GM13976 (cell line): Measurements from ENCODE around the gene C4orf36.

Source experiments
- DNase-seq: peaks from one replicate; pipeline ENCODE4 v3.0.0; 2012; ENCODE audit warnings: low spot score
- in situ Hi-C: fragments of 300-500 bp; cut with MboI; formaldehyde crosslinking; loops from one replicate; pipeline ENCODE4 v1.12.0; 2022; ENCODE audit warnings: low sequenced_read_pairs, mixed read lengths, inconsistent platforms; ENCODE audit not compliant: unreplicated experiment
- TF ChIP-seq, protein P1 (sequence below): IDR thresholded peaks from 2 replicates; pipeline ENCODE4 v1.5.1; 2012; ENCODE audit warnings: borderline replicate concordance, mild to moderate bottlenecking; ENCODE audit not compliant: insufficient read depth; ENCODE audit errors: extremely low read depth, missing control alignments, control extremely low read depth

C4orf36 gene

DNA sequence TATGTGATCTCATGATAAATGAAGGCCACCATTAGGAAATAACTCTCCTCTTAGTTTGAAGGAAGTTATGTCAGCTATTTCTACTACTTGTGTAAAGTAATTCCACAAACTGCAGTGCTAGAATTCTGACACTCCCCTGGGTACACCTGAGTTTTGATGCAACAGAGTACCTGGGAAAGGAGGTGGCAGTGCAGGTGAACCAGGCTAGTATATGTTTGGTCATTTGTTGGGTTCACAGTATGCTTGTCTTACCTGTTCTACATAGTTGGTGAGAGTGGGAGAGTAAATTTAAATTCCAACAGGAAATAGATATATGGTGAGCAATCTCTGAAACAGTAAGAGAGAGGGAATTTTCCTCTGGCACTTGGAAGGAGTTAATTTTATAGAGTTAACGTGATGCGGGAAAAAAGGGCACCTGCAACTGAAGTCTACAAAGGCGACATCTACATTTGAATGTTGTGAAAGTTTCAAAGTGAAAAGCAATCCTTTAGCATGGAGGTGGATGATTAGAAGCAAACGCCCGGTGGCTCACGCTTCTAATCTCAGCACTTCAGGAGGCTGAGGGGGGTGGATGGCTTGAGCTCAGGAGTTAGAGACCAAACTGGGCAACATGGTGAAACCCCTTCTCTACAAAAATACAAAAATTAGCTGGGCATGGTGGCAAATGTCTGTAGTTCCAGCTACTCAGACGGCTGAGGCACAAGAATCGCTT is 34.7 kb downstream of the C4orf36 start:
- in situ Hi-C loops, result no loop called here
- DNase-seq, result no peak
- TF ChIP-seq, protein P1, sequence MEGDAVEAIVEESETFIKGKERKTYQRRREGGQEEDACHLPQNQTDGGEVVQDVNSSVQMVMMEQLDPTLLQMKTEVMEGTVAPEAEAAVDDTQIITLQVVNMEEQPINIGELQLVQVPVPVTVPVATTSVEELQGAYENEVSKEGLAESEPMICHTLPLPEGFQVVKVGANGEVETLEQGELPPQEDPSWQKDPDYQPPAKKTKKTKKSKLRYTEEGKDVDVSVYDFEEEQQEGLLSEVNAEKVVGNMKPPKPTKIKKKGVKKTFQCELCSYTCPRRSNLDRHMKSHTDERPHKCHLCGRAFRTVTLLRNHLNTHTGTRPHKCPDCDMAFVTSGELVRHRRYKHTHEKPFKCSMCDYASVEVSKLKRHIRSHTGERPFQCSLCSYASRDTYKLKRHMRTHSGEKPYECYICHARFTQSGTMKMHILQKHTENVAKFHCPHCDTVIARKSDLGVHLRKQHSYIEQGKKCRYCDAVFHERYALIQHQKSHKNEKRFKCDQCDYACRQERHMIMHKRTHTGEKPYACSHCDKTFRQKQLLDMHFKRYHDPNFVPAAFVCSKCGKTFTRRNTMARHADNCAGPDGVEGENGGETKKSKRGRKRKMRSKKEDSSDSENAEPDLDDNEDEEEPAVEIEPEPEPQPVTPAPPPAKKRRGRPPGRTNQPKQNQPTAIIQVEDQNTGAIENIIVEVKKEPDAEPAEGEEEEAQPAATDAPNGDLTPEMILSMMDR, result no peak

GRCh38 chr4:86856896-86857295 is 35.3 kb downstream of the C4orf36 start:
- TF ChIP-seq, protein P1, result no peak
- in situ Hi-C loops, result no loop called here
- DNase-seq, result no peak

GRCh38 chr4:86855572-86855971 is 36.6 kb downstream of the C4orf36 start:
- DNase-seq, result no peak
- TF ChIP-seq, protein P1, result no peak
- in situ Hi-C loops, result no loop called here

DNA sequence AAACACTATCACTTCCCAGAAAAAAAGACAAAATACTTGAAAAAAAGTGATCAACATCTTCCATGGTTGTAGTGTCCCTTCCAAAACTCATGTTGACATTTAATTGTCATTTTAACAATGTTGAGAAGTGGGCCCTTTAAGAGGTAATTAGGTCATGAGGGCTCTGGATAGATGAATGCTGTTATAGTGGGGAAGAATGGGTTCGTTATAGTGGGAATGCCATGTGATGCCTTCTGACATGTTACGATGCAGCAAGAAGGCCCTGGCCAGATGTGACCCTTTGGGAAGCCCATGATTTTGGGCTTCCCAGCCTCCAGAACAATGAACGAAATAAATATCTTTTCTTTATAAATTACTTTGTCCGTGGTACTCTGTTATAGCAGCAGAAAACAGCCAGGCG is 39.0 kb downstream of the C4orf36 start:
- TF ChIP-seq, protein P1, result no peak
- in situ Hi-C loops, result no loop called here
- no peak for DNase-seq

DNA sequence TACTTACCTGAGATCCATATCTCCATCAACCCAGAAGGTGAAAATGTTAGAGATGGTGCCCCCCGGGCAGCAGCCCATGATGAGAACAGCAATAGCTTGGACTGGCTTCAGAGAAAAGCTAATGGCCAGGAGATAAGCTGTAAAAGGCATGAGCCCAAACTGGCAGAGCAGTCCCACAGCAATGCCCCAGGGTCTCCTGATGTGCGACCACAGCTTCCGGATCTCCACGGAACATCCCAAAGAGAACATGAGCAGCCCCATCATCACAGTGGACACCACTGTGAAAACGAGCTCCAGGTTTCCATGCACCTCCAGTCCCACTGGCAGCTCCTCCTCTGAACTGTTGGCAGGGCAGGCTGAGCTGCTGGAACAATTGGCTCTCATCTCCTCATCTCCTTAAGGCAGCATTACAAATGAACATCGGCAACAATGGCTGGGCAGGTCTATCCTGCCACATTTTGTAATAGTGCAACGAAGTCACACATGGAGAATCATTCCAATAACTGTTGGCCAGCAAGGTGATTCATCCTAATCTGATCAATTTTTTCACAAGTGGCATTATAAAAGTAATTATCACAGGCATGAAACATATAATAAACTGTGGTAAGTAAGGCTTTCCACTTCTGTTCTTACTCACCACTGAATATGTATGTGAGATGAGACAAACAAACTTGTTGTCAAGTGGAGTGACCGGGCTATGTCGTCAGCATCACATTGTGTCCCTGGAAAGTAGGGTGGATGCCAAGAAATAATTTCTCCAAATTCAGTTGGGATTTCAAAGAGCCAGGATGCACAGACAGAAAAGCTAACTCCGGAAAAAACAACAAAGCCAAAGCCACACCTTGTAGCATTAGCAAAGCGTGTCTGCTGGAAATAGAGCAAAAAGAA is 43.2 kb downstream of the C4orf36 start, which contains the start of gene SLC10A6:
SLC10A6 (minus strand) TSS at position 653 of the 888 bp plus-strand sequence; CDS start at position 384, 269 bp downstream.
- no peak for DNase-seq
- TF ChIP-seq, protein P1, result no peak
- in situ Hi-C loops, result no loop called here

- DNase-seq, result no peak
- TF ChIP-seq, protein P1, result no peak
- in situ Hi-C loops, result no loop called here
Observed at GRCh38 chr4:86848136-86848535, 44.1 kb downstream of the C4orf36 start.
